ENCODE measurements around the gene MYO5C.

The MYO5C gene

DNA sequence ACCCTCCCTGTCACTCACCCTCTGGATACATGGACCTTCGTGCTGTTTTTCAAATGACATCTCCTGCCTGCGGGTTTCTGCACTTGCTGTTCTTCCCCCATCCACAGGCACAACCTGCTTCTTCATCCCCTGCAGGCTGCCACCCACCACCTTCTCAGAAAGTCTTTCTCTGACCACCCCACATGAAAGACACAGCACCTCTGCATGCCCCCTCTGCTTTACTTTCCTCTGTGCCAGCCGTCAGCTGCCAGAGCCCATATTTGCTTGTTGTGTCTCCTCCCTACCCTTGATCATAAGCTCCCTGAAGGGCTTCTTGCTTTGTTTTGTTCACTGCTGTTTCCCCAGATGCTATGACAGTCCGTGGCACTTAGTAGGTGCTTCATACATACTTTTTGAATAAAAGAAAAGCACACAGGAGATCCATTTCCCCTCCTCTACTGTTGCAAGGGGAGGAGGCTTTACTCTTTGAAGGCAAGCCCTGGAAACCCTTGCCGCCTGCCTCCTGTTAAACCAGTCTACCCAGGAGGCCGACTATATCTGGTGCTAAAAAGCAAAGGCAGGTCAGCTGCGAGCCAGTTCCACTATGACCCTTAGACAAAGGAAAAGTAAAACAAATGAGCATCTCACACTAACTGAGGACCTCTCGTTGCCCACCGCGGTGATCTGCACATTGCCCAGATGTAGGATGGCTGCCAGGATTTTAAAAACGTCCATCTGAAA, 31.9 kb downstream of the MYO5C start:
- no peak overlapping the region for H3K4me3 ChIP-seq (ENCODE audit: control insufficient read depth, low read depth, low read length)
- no peak for DNase-seq (ENCODE audit: low read depth)
- TF ChIP-seq, protein P1, sequence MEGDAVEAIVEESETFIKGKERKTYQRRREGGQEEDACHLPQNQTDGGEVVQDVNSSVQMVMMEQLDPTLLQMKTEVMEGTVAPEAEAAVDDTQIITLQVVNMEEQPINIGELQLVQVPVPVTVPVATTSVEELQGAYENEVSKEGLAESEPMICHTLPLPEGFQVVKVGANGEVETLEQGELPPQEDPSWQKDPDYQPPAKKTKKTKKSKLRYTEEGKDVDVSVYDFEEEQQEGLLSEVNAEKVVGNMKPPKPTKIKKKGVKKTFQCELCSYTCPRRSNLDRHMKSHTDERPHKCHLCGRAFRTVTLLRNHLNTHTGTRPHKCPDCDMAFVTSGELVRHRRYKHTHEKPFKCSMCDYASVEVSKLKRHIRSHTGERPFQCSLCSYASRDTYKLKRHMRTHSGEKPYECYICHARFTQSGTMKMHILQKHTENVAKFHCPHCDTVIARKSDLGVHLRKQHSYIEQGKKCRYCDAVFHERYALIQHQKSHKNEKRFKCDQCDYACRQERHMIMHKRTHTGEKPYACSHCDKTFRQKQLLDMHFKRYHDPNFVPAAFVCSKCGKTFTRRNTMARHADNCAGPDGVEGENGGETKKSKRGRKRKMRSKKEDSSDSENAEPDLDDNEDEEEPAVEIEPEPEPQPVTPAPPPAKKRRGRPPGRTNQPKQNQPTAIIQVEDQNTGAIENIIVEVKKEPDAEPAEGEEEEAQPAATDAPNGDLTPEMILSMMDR (IDR thresholded peaks at IDR 0.05; ENCODE audit: control insufficient read depth, insufficient read depth, low read depth, low read length, missing control alignments): no peak

DNA sequence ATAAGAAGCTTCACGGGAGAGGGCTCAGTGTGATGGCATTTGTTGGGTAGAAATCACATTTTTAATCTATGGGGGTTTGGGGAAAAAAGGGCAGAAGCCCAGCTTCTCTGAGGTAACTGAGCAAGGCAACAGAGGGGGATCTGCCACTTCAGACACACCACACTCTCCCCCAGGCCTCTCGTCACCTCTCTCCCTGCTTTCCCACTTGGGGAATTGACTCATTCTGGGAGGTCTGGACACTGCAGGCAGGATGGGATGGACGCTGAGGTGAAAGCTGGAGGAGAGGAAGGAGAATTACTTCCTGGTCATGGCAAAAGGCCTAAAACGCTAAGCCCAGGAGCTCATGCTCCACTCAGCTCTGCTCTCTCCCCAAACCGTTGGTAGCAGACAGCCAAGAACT, 33.2 kb downstream of the MYO5C start:
- TF ChIP-seq, protein P1 (IDR thresholded peaks at IDR 0.05; ENCODE audit: control insufficient read depth, insufficient read depth, low read depth, low read length, missing control alignments): no peak
- DNase-seq (ENCODE audit: low read depth): no peak
- H3K4me3 ChIP-seq (ENCODE audit: control insufficient read depth, low read depth, low read length): no peak overlapping the region

DNA sequence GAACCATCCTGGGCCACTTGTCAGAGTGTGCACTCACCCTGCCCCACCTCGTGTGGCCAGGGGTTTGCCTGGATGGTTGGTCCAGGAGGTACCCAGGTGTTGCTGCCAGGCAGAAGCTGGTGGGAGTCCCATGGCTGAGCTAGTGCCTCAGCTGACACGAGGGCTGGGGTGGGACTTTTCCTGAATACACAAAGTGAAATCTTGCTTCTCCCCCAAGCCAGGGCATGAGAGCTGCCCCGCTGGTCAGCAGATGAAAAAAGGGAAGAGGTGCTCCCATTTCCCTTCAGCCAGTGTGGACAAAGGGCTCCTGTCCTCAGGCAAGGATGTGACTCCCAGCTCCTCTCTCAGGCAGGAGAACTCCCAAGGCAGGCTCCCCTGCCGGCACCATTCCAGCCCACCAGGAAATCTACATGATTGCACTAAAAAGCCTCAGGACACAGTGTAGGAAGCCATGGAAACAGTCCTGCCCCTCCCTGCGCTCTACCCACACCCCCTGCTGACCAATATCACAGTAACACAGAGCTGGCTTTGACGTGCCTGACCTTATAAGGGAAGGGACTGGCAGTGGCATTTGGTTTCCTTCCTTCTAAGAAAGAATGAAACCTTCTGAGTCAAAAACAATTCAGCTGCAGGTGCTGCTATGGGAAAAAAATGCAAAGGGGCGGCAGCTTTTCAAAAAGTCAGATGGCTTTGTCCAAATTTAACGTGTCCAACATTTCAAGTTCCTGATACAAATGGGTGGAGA, 33.9 kb downstream of the MYO5C start:
- TF ChIP-seq, protein P1 (IDR thresholded peaks at IDR 0.05; ENCODE audit: control insufficient read depth, insufficient read depth, low read depth, low read length, missing control alignments): peak; percentile 25
- H3K4me3 ChIP-seq (ENCODE audit: control insufficient read depth, low read depth, low read length): no peak overlapping the region
- no peak for DNase-seq (ENCODE audit: low read depth)

DNA sequence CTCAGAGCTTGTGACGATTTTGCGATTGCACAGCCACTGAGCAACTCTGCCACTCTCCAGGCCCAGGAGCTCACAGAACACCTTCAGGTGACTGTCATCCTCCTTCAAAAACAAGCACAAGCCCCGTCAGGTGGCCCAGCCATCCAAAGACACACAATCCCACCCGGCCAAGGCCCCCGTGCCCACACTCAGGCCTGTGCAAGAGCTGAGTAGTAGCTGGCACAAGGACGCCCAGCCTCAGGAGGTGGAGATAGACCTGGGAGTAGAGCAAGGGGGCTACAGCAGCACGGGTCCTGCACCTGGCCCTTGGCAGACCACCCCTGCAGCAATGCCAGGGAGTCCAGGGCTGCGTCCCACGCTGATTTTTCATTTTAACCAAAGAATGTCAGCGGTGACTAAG, 34.6 kb downstream of the MYO5C start:
- H3K4me3 ChIP-seq (ENCODE audit: control insufficient read depth, low read depth, low read length): no peak overlapping the region
- TF ChIP-seq, protein P1 (IDR thresholded peaks at IDR 0.05; ENCODE audit: control insufficient read depth, insufficient read depth, low read depth, low read length, missing control alignments): no peak
- DNase-seq (ENCODE audit: low read depth): no peak

DNA sequence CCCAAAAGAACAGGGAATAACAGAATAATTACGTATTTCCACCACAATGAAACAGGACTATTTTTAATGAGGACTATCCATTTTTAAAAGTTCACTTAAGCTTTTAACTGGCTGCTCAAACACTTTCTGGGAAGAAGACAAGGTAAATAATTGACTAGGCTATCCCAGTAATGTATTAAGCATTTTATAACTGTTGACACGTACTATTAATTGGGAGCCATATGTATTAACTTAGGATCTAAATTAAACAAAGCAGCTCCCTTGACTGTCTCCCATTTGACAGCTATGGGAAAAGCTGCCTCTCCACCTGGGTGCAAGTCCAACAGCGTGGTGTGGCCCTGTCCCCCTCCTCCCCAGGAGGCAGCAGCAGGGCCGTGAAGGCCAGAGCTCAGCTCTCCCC, 36.1 kb downstream of the MYO5C start:
- TF ChIP-seq, protein P1 (IDR thresholded peaks at IDR 0.05; ENCODE audit: control insufficient read depth, insufficient read depth, low read depth, low read length, missing control alignments): no peak
- no peak overlapping the region for H3K4me3 ChIP-seq (ENCODE audit: control insufficient read depth, low read depth, low read length)
- DNase-seq (ENCODE audit: low read depth): no peak

DNA sequence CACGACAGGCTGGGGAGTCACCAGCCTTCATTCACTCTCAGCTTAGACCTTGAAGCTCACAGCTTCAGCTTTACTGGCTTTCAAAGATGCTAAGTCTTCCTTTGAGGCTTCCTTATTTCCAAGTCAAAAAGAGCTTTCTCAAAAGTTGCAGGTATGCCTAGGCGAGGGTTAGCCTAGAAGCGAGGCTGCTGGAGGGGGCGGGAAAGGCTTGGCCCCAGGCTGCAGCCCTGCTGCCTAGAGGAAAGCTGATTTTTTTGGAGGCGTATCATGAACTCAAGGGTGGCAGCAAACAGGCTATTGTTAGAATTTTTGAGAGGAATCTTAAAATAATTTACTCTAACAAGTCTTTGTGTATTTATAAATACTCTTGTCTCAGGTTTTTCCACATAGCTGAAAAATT, 37.1 kb downstream of the MYO5C start:
- DNase-seq (ENCODE audit: low read depth): no peak
- no peak overlapping the region for H3K4me3 ChIP-seq (ENCODE audit: control insufficient read depth, low read depth, low read length)
- TF ChIP-seq, protein P1 (IDR thresholded peaks at IDR 0.05; ENCODE audit: control insufficient read depth, insufficient read depth, low read depth, low read length, missing control alignments): no peak
